GM18868 (cell line): ENCODE measurements around the gene NR2F2.

Experiments
- ATAC-seq: cut with Tn5 transposase; IDR thresholded peaks from one replicate; pipeline ENCODE4 v1.9.1; 2021; ENCODE audit warnings: mild to moderate bottlenecking, moderate library complexity; ENCODE audit not compliant: unreplicated experiment

NR2F2 gene

DNA sequence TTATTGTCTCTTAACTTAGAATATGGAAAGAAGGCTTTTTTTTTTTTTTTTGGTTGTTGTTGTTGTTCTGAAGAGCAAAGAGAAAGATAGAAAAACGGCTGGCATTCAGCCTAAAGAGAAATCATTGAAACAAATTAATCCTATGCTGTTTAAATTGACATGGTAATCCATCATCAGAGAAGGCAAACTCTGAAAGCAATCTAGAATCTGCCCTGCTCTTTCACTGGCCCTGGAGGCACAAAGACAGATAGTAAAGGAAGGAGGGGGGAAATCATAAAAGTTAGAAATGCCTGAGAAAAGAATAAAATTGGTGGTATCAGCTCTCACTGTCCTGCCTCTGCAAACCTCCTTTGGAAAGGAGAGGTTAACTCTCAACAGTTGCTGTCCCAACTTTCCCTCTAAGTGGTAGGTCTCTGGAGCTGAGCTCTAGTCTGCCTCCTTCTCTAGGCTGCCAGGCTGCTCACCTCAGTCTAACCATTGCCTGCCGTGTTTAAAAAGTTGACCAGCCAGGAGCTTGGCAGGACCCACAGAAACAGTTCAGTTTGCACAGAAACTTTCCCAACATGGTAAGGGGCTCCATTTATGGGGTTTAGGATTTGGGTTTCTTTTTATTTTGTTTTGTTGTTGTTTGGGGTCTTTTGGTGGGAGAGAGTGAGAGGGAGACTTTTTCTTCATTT is 13.4 kb upstream of the NR2F2 start:
- no peak for ATAC-seq

DNA sequence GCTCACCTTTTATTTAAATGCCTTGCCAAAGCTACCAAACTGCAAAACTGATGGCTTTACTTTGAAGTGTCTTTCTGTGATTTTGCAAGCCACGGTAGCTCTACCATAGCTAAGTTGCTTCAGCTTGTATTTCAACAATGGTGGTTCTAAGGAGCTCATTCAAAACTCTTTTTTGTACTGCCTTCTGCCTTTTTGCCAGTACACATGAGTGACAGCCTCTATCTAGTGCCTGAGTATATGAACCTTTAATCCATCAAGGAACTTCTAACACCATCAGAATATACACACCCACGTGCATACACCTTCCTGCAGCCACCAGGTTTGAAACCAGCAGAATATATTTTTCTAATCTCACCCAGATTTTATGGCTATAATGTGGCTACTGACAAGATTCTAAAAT is 10.4 kb upstream of the NR2F2 start:
- no peak for ATAC-seq

DNA sequence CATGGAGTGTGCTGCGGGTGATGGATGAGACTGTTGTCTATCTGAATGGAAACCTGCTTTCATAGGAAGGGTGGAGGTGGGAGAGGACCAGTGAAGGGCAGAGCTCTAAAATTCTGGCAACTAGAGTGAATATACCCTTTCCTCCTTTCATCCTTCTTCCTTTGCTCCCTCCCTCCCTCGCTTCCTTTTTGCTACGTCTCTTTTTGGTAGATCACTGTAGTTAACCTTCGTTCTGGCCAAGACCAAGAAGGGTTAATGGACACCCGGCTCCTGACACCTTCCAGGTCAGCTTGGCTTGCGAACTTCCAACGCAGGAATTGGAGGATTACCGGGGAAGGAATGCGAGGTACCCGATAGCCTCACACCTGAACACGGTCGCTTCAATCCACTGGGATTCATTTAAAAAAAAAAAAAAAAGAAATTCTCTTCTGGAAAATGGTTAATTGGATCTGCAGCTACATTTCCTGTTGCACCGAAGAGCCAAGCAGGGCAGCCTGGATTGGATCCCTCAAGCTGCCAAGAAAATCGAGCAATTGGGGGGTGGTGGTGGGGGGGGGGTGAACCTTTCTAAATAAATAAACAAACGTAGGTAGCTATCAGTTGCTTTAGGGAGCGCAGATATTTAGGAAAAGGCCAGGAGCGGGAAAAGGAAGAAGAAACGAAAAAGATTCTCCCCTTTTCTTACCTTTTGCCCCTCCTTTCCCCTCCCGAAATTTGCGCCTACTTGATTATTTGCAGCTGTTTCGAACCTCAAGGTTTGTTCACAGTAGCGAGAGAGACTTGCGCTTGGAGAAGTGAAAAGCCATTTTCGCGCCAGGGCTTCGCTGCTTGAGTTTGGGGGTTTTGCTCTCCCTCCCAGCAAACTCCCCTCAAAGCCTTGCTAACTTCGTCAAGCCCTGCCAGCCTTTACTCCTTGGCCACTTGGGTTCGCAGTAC is 9.5 kb upstream of the NR2F2 start:
- ATAC-seq: peak; percentile 34

DNA sequence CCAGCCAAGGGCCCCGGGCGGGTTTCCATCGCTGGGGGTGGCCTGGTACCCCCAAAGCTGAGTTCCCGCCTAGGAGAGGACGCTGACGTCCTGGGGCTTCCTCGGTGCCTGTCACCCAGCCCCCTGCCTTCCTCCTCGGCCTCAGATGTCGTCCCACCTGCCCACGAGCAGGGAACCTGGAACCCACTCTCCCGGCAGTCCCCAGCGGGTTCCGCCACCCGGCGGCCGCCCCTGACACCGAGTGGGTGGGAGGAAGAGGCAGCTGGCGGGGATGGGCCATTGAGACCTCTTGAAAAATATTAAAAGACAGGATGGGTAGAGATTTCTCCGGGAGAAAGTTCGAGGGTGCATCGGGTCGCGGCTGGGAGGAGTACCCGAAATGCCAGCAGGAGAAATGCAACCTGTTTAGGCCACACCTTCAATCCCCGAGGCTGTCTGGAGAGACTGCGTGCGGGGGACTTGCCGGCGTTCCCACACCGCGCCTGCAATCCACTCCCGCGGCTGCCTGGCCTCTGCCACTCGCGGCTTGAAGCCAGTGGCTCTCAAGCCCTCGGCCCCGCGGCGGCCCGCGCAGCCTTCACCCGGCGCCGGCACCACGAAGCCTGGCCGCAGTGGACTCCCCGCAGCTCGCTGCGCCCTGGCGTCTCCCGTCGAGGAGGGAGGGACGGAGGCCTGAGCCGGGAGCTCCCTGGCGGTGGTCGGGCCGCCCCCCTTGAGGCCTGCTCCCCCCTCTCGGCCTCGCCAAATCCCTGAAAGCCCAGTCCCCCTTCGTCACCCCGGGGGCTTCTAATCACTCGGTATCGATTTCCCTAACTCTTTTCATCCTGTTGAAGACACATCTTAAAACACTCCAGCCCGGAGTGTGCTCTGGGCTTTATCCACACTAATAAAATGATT is 8.6 kb upstream of the NR2F2 start:
- ATAC-seq: peak; percentile 25

GRCh38 chr15:96322536-96323318 is 7.8 kb upstream of the NR2F2 start:
- ATAC-seq: no peak

GRCh38 chr15:96323319-96324145 is 7.0 kb upstream of the NR2F2 start:
- ATAC-seq: no peak

GRCh38 chr15:96324192-96324895 is 6.2 kb upstream of the NR2F2 start:
- peak; percentile 20 for ATAC-seq

- ATAC-seq: no peak
Measured at GRCh38 chr15:96324940-96325540, 5.5 kb upstream of the NR2F2 start.

DNA sequence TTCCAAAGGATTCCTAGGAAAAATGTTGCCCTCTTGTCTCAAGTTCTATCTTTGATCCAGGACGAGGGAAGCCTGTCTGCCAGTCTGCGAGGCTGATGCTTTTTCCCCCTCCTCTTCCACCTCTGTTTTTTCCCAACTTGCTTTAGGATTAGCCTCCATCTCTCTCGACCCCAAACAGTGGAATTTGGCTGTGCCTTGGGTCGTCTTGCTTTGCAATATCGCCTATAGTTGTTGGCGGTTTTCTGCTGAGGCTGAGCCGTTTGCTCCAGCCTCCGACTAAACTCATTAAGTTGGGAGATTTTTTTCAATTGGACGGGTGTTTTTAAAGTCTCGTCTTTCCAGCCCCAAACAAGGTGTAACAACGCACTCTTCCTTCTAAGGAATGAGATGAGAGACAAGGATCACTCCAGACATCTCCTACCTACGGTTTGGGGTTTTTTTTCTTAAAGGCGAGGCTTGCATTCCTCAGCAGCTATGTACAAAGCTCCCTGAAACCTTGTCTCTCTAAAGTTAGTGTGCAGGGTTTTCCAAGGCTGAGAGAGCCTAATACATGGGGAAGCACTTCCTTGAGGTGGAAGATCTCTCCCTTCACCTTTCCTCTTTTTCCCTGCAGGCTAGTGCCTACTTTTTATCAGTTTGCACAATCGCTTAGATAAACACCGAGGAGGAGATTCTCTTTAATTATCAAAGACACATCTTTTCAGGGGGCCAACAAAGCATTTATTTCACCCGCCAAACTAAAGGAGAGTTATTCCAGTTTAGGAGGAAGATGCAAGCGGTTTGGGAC is 4.8 kb upstream of the NR2F2 start:
- no peak for ATAC-seq

GRCh38 chr15:96326328-96327154 is 4.0 kb upstream of the NR2F2 start:
- no peak for ATAC-seq

DNA sequence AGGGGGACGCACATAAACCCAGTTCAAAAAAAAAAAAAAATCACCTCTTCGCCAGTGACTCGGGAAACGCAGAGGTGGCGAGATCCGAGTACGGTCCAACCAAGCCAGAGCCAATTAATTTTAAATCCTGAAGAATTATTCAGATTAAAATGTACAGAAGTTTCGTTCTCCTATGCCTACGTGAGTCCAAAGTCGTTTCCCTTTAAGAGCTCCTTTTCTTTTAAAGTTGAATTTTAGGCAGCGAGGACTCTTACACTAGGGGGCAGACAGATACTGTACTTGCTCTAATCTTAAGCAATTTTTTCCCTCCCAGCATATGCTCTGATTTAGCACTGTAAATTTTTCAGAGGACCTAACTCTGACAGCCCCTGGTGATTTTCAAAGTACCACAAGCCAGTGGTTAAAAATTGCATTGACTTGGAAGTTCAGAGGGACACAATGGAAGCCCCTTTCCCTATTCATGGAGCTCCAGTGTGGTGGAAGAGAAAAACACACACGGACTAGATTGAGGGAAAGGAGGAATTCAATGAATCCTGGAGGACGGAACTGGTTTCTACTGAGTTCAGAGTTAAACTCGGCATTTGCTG is 3.3 kb upstream of the NR2F2 start:
- ATAC-seq: peak; percentile 36

- ATAC-seq: no peak
Measured at GRCh38 chr15:96328181-96328876, 2.2 kb upstream of the NR2F2 start.

GRCh38 chr15:96328877-96329195 is 1.7 kb upstream of the NR2F2 start:
- ATAC-seq: no peak

DNA sequence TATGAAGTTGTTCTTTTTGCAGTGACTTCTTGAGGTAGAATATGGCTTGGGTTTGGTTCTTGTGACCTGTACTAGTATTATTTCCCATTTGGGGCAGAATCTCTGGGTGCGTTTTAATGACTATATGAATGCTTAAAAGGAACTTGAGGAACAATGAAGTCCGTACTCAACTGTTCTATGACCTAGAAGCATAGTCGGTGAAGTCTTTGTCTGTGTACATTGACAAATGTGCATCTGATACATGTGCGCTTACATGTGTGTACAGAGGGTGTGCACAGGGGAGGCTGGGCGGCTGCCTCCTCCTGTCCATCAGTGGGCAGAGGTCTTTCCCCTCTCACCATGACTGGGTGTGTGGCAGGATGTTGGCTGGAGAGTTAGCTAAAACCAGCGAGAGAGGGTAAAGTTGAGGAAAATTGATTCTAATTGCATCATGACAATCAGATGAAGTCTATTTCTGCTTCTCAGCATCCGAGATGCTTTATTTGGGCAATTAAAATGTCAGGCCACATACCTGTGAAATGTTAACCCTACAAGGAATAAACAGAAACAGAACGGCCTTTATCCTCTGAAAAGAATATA is 1.0 kb upstream of the NR2F2 start:
- ATAC-seq: peak; percentile 12

DNA sequence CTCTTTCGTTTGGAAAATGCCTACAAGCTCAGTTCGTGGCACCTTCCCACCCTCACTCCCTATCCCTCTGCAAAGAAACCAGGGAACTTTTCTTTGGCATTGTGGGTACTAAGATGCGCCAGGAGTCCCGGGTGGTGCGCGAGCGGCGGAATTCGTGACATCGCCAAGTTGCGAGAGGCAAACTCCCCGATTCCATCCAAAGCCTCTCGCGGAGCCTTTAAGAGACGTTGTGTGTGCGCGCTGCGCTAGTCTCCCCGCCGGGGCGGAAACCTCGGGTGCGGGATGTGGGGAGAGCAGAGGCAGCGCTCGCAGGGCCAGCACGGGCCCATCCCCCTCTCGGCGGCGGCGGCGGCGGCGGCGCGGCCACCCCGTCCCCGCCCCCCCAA is 443 bp upstream of the NR2F2 start:
- no peak for ATAC-seq
